GM18861 (cell line): ENCODE results near the gene DOCK9.

Experiments
- ATAC-seq: cut with Tn5 transposase; IDR thresholded peaks from one replicate; pipeline ENCODE4 v1.9.1; 2021; ENCODE audit not compliant: unreplicated experiment

Gene DOCK9

DNA sequence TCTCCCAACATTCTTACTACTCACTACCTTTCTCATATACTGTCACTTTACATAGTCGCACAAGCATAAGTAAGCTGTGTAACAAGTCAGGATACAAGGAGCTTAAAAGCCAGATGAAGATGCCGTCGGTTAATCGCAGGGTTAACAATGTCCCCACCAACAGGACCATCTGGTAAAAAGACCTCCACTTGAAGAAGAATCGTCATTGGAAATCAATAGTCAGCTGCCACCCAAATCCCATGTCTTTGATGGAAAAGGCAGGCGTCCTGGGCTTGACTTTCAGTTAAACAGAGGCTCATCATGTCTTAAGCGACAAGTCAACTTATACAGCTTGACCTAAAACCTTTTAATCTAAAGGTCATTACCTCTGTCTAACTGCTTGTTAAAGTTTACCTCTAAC is 27.2 kb downstream of the DOCK9 start:
- ATAC-seq, result no peak

DNA sequence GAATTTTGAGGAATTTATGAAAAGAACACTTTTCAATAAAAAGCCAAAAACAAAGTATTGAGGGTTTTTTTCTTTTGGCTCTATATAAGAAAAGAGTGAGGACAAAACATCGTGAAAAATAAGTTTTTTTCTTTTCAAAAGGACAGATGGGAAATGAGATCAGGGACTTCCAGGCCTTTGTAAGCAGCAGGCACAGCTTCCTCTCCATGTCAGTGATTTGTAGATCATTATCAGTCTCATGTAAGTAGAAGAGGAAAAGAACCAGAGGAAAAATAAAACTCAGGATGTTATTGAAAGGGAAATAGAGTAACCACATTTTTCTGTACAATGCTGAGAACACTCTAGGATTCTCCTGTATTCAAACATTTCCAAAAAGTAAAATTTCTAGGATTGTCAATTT is 29.9 kb downstream of the DOCK9 start:
- ATAC-seq, result no peak

DNA sequence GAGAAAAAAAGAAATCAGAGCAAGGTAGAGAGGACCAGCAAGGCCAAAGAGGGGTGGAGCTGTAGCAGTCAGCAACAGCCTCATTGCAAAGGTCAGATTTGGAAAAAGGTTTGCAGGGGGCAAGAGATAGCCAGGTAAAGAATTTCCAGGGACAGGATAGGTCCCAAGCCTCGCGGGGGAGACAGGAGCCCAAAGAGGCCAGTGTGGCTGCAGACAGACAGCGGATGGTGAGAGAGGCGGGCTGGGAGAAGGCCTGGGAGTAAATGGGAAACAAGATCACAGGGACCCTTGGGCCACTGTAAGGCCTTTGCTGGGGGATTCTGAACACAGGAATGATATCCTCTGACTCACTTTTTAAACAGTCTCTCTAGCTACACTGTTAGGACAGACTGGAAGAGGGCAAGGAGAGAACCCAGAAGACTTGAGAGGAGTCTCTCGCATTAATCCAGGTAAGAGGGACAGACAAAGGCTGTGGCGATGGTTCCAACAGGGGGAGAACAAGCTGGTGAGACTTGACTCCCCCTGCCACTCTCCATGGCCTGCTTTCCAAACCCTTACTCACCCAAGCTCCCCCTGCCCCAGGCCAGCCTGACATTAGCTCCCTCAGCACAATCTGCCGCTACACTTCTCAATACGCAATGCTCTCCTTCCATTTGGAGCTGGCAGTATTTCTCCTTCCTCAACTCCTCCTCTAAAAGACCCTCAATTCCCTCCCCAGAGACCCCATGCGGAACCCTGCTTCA is 31.8 kb downstream of the DOCK9 start:
- no peak for ATAC-seq

DNA sequence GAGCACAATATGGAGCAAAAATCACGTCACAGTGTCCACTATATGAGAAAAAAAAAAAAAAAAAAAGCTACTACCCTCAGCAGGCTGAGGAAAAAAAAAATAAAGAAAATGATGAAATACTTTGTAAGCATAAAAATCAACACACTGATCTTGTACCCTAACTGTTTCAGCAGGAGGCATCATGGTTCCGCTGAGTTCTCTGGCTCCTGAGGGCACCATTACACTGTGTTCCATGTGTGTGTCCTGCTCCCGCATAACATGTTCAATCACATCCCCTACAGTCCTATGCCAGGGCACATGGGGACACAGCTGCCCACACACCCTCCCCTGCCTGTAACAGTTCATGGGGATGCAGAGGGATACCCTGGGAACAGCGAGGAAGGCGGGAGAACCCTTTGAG is 33.5 kb downstream of the DOCK9 start:
- no peak for ATAC-seq

DNA sequence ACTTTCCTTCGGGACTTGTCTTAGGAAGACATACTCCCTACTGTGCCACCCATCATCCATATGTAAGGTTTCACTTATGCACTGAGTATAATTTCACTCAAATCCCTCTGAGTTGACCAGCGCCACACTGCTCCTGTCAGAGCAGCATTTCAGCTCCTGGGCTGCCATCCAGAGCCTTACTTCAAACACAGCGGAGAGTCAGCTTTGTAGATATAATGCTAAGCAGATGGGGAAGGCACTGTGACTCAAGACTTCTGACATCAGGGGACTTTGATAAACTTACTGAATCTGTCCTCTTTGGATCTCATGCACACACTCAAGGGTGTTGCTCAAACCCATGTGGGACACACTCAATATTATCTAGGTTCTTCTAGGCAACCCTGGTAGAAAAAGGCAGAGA is 34.9 kb downstream of the DOCK9 start:
- ATAC-seq, result no peak

DNA sequence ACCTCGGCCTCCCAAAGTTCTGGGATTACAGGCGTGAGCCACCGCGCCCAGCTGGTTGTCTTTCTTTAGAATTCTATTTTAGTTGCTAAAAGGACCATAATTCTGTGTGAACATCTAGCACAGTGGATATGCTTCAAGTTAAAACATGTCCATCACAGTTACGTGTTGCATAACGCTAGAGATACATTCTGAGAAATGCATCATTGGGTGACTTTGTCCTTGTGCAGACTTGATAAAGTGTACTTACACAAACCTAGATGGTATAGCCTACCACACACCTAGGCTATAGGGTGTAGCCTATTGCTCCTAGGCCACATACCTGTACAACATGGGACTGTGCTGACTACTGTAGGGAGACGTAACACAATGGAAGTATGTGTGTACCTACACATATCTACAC is 35.4 kb downstream of the DOCK9 start:
- no peak for ATAC-seq

DNA sequence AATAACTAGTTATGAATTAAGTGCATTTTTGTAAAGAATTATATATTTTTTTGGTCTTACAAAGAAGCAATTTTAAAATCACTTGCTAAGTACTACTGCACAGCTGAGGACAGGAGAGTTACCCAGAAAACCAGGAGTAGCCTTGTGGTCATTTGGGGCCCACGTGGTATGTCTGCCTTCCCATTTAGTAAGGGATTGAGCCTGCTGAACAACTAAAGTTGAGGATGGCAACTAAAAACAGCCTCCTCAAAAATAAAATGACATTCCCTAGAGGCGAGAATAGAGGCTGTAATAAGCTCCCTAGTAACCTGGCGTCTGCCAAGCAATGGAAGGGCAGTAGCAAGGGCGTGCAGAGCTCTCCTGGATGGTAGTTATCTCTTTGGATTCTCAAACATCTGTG is 36.3 kb downstream of the DOCK9 start:
- ATAC-seq, result no peak

DNA sequence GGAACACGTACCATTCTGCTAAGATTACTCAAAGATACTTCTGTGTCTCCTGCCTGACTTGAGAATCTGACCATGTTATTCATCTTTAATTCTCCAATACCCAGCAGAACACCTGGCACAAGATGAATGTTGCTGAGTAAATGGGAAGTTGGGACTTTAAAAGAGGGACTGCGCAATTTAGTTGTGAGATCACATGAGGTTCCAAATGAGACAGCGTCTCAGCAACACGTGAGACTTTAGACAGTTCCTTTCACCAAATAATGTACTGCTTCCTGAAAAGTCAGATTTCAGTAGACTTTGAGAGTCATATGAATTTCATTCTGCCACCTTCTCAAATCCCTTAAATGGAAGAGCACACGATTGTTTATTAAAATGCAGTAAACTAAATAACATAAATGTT is 36.7 kb downstream of the DOCK9 start:
- no peak for ATAC-seq

DNA sequence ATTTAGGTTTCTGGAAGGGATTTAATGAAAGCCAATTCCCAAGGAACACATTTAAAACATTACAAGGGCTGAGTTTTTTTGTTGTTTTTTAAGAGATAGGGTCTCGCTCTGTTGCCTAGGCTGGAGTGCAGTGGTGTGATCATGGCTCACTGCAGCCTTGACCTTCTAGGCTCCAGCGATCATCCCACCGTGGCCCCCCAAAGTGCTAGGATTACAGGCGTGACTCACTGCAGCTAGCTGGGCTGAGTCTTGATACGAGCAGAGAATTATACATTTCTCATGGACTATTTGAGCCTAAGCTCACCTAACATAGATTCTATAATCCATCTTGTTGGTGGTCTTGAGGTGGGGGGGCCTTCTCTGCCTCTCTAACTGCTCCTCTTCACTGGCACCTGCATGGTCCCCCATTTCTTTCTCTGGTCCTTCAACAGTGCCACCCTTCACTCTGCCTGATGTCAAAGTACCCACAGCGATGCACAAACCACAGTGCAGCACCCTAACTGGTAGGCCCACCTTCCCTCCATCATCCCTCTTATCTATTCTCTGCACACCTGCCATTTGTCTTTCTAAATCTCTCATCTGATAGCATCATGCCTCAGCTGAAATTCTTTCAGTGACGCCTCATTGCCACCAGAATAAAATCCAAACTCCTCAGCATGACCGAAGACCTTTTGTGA is 37.4 kb downstream of the DOCK9 start:
- no peak for ATAC-seq

DNA sequence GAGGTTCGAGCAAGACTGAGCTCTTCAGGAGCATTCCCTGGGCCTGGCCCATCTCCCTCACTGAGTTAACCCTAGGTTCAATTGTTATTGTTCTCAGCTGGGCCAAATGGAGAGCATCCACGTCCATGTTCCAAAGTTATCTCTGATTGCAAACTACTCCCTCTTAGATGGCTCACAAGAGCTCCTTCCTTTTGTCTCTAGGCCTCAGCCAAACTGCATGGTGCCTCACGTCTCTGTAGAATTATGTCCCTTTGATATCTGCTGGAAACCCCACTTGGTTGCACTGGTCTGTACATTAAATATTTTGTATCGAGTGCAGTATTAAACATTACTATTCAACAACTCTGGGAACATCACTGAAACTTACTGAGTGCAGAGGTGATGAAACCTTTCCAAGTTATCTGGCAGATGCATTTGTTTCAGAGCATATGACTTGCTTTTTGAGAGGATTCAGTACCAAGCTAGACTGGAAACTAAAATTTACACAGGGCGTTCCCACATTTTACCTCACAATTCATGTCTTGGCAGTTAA is 38.1 kb downstream of the DOCK9 start:
- ATAC-seq, result no peak

DNA sequence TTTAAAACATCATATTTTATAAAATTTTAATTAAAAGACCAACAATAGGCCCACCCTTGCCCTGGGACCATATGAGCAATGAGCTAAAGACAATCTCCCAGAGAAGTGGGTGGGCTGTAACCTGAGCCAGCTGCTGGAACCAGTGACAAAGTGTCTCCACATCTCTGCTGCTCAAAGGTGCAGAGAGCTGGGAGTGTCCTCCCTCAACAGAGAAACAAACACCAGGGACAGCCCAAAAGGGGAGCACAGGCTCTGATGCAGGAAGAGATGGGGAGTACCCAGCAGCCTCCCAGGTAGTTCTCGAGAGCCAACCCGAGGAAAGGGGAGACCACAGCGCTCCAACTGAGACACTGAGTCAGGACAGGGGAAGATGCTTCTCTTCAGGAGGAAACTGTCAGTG is 39.1 kb downstream of the DOCK9 start:
- no peak for ATAC-seq

DNA sequence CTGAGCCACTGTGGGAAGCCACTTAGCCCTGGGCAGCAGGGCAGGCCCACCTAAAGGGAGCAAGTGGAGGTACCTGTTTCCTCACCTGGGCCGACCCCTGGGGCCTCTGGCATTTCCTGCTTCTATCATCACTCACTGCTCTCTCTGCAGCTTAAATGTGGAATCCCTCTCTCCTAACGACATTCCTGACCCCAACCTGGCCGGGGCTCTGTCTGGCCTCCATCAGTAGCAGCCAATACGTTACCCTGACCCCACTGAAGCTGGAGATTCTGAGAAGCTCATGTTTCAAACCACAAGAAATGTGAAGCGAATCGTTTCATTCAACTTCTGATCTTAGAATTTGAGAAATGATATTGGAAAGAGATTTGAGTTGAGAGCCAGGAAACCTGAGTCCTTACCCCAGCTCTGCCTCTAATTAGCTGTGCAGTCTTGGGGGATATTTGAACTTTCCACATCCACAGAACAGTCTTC is 39.9 kb downstream of the DOCK9 start:
- ATAC-seq, result no peak

DNA sequence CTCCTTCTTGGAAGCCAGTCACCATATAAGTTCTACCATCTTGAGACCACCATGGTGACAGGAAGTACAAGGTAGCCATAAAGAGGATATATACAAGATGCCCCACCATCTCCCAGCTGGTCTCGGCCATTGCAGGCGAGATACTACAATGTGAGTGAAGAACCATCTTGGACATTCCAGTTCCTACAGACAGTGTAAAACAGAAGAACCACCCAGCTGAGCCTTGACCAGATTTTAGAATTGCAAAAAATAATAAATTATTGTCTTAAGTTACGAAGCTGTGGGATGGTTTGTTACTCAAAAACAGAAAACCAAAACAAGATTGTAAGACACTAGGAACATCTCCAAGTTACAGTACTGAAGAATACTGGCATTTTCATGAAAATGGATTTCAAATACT is 43.6 kb downstream of the DOCK9 start:
- no peak for ATAC-seq

DNA sequence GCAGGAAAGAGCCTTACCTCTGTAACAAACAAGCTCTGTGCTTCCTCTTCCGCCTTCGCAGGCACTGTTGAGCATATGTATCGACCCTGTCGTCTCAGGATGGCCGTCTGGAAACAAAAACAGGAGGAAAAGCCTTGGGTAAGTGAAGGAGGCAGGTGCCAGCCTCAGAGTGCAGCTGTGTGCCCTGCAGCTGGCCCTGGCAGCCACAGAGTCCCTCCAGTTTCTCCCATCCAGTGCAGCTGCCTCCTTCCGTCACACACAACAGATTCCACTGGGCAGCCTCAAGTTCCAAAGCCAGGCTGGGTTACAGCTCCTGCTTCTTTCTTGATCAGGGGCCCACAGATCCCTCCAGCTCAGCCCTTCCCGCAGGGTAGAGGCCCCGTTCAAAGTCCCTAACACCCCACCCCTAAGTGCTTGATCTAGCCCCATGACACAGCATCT is 47.7 kb downstream of the DOCK9 start:
- ATAC-seq, result no peak

DNA sequence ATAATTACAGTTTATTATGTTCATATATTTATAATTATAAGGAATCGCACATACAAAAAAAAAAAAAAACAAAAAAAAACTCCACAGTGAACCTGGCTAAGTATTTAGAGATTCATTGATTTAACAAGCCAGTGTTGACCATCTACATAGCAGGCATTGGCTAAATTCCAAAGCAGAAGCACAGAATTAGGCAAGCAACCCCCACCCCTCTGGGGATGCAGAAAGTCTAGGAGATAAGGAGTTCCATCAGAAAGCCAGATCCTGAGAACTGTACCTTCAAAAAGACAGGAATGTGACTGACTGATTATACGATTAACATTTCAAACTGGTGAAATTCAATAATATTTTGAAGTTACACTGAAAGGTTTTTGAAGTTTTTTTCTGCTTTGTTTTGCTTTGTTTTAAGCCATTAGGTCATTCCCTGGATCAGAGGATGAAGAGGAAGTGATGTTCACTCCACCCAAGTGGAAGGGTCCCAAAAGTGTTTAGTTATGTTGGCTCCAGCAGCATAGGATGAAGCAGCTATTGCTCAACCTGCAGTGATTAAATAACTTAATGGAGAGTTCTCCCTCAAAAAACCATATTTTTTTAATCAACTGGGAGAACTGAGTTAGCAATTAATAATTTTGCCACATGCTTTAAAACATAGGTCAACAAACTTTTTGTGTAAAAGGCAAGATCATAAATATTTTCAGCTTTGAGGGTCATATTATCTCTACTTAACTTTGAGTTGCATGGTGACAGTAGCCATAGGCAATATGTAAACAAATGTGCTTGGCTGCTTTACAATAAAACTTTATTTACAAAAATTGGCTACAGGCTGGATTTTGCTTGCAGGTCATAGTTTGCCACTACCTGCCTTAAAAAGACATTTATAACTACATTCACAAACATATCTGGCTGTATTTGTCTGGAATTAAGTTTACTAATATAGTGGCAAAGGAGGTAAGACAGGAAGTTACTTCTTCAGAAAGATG is 49.6 kb downstream of the DOCK9 start:
- ATAC-seq, result no peak

DNA sequence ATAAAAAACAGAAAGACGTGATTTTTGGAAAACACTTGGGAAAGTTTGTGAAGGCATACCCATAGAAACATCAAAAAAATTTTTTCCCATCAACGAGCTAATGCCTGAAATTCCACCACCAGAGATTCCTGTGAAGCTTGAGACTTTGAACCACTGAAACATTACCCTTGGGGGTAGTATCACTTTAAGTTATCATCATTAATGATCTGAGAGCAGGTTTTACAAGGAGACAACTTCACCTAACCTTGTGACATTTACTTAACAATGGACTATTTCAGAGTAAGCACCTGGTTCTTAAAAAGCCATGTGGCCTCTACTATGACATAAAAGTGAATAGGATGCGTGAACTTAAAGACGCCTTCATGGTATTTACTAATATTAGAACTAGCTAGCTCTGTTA is 51.9 kb downstream of the DOCK9 start:
- ATAC-seq, result no peak

DNA sequence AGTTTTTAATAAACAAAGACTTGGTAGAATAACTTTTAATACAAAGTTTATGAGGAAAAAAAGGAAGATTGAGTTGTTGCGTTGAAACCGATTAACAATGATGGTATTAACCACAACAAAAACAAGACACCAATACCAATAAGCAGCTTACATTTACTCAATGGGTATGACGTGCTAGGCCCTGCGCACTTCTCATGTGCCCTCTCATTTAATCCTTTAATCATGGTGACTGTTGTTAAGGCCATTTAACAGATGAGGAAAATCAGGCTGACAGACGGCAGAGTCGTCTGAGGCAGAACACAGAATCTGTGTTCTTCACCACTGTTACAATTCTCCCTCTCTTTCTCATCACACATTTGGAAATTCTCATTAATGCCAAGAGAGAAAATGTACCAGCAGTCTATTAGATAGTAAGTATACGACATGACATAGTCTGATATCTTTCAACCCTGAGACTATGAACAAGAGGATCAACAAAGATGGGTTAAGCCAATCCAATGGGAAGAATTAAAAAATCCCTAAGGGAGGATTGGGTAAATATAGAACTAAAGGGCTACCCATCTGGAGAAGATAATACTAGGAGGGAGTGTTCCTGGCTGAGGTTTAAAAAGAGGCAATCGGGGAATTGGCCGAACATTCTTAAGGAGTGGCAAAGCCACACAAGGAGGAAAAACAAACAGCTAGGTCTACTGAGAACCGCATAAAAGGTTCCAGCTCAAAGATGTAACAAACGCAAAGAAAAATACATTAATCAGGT is 54.0 kb downstream of the DOCK9 start:
- ATAC-seq, result no peak

DNA sequence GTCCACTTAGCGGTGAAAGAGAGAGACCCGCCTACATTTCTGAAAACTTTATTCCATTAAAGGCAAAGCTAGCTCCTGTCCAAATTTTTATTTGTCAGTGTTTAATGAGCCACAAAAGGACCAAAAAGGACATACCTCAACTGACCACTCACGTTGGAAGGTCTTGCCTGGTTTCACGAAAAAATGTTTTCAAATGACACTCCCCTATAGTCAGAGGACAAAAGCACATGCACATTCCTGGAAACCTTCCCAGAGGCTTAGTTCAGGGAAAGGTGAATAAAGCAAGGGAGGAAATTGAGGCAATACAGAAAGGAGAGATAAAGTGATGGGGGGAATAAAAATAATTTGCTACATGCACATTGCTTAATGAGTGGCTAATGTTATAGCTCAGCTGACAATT is 55.6 kb downstream of the DOCK9 start:
- ATAC-seq, result no peak

DNA sequence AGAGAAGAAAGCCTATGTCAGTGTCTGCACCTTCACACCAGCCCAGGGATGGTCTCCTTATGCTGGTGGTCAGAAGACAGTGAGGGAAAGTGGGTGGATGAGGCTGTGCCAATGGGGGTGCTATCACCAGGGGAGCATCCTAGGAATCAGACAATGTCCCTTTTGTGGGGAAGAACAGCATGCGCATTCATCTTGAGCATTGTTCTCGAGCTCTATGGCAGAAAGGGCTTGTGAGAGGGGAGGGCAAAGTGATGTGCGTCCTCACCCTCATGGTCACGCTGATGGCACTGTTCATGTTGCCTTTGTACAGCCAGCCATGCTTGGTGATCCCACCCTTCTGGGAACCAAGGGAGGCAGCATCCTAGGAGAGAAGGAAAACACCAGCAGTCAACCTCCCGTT is 56.1 kb downstream of the DOCK9 start:
- no peak for ATAC-seq

DNA sequence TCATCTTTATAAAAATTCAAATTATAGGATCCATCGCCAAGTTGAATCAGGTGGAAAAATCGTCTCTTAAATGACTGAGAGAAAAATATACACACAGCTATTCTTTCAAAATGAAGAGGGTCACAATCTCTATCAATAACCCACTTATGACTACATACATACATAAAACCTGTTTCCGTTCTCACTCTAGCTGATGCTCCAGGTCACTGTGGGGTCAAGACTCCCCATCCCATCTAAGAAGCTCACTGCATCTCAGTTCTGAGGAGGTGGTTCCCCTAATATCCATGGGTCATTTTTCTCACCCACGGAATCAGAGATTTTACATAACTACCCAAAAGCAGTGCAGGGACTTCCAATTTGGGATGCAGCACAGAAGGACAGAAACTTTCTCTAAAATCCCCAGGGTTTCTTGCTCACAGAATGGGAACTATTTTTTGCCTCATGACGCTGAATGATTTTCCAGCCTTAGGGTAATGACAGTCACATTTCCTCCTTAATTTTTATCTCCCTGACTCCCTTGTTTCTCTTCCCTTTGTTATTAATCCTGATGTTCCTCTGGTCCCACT is 56.8 kb downstream of the DOCK9 start:
- no peak for ATAC-seq
